SU-DHL-6 (cell line): ENCODE results near the gene KLHL29.

Source experiments
- H2AFZ ChIP-seq: fragments of 200-600 bp; sonication (generic); 2 replicates; pipeline ENCODE4 v1.6.1; 2014; ENCODE audit warnings: low read depth, mild to moderate bottlenecking, moderate library complexity, mixed read lengths, antibody characterized with exemption, low read length; ENCODE audit not compliant: severe bottlenecking
- H3F3A ChIP-seq: fragments of 200-600 bp; shearing (Covaris generic); 2 replicates; pipeline ENCODE4 v1.6.0; 2016; ENCODE audit warnings: antibody characterized with exemption, mild to moderate bottlenecking; ENCODE audit not compliant: insufficient read depth
- H3K27ac ChIP-seq: fragments of 200-600 bp; sonication (generic); 2 replicates; pipeline ENCODE4 v1.5.1; 2016; ENCODE audit warnings: low read depth, mild to moderate bottlenecking, low read length, moderate library complexity, mixed read lengths
- H3K27me3 ChIP-seq: fragments of 200-600 bp; sonication (generic), shearing (Covaris generic); 2 replicates; pipeline ENCODE4 v1.6.0; 2014; ENCODE audit warnings: mild to moderate bottlenecking, low read length
- H3K36me3 ChIP-seq: fragments of 200-600 bp; sonication (generic); 2 replicates; pipeline ENCODE4 v1.6.1; 2014; ENCODE audit warnings: mild to moderate bottlenecking, low read length, mixed read lengths
- H3K4me2 ChIP-seq: fragments of 300-600, 200-600 bp; shearing (Covaris generic), sonication (generic); 2 replicates; pipeline ENCODE4 v1.6.0; 2014; ENCODE audit warnings: low read length, low read depth, mild to moderate bottlenecking; ENCODE audit not compliant: poor library complexity, severe bottlenecking
- H3K4me3 ChIP-seq: fragments of 200-600 bp; sonication (generic); 2 replicates; pipeline ENCODE4 v1.5.1; 2014; ENCODE audit warnings: antibody characterized with exemption, low read length, mild to moderate bottlenecking, mixed read lengths; ENCODE audit not compliant: insufficient read depth, poor library complexity, severe bottlenecking
- H3K79me2 ChIP-seq: fragments of 200-600 bp; sonication (generic); 2 replicates; pipeline ENCODE4 v1.6.1; 2014; ENCODE audit warnings: mild to moderate bottlenecking, low read length, moderate library complexity; ENCODE audit not compliant: insufficient read depth
- H3K9ac ChIP-seq: fragments of 200-600 bp; sonication (generic); 2 replicates; pipeline ENCODE4 v1.7.0; 2014; ENCODE audit warnings: mild to moderate bottlenecking, low read length
- H3K9me2 ChIP-seq: fragments of 200-600 bp; sonication (generic); replicated peaks from 2 replicates; pipeline ENCODE4 v1.6.1; 2014; ENCODE audit warnings: low read length; ENCODE audit not compliant: insufficient read depth
- H3K9me3 ChIP-seq: fragments of 200-600 bp; sonication (generic); 2 replicates; pipeline ENCODE4 v1.6.1; 2014; ENCODE audit warnings: low read length, mixed read lengths; ENCODE audit not compliant: insufficient read depth
- H4K20me1 ChIP-seq: fragments of 200-600 bp; sonication (generic); 2 replicates; pipeline ENCODE4 v1.6.1; 2014; ENCODE audit warnings: low read depth, mild to moderate bottlenecking, antibody characterized with exemption, low read length, moderate library complexity, mixed read lengths
- EZH2phosphoT487 ChIP-seq: fragments of 200-600 bp; sonication (generic), shearing (Covaris generic); conservative IDR thresholded peaks from 2 replicates; pipeline ENCODE4 v1.6.1; 2018; ENCODE audit warnings: mild to moderate bottlenecking, antibody characterized with exemption, low read length, moderate library complexity, mixed read lengths
- TF ChIP-seq, protein P1 (sequence below): fragments of 200-600 bp; sonication (generic); IDR thresholded peaks from one replicate; pipeline ENCODE4 v1.5.1; 2017; ENCODE audit warnings: antibody characterized with exemption, mild to moderate bottlenecking, low read length, moderate library complexity; ENCODE audit not compliant: insufficient read depth, poor library complexity, severe bottlenecking

KLHL29 gene

DNA sequence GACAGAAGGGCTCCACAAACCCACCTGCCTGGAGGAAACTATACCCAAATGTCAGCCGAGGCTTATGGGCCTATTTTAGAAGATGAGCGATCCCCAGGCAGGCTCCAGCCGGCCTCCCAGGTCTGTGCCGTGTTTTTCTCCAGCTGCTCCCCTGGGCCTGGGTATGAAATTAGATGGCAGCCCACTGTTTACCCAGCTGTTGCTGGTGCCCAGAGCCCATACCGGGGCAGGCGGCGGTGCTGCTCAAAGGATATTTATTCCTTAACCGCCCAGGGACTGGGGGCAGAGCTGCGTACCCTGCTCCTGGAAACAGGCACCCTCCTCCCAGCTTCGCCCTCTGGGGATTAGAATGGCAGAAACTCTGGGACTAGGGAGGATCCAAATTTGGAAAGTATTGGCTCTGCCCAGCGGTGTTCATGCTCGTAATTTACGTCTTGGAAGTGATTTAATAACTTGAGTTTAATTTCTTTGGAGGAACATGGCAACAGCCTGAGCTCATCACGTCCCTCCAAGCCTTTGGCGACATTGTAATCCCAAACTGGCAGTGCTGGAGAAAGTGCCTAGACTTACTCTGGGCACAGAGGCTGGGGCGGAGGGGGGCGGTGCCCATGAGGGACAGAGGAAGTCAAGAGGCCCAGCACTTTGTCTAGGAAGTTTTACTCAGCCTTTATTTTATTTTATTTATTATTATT, 199.2 kb downstream of the KLHL29 start:
- Histone ChIP-seq H3K9ac (no peak overlapping the region), H3F3A (no peaks in the 10 kb centered on the region), H4K20me1 (no peaks in the 10 kb centered on the region), H3K9me3 (no peaks in the 10 kb centered on the region), H3K27me3 (no peaks in the 10 kb centered on the region), H3K79me2 (no peaks in the 10 kb centered on the region), H3K27ac (no peak overlapping the region), H3K36me3 (no peaks in the 10 kb centered on the region), H3K4me2 (no peak overlapping the region), H2AFZ (no peak overlapping the region), H3K4me3 (no peak overlapping the region), H3K9me2 (no peaks in the 10 kb centered on the region)
- no peak for TF ChIP-seq EZH2phosphoT487
- TF ChIP-seq, protein P1, sequence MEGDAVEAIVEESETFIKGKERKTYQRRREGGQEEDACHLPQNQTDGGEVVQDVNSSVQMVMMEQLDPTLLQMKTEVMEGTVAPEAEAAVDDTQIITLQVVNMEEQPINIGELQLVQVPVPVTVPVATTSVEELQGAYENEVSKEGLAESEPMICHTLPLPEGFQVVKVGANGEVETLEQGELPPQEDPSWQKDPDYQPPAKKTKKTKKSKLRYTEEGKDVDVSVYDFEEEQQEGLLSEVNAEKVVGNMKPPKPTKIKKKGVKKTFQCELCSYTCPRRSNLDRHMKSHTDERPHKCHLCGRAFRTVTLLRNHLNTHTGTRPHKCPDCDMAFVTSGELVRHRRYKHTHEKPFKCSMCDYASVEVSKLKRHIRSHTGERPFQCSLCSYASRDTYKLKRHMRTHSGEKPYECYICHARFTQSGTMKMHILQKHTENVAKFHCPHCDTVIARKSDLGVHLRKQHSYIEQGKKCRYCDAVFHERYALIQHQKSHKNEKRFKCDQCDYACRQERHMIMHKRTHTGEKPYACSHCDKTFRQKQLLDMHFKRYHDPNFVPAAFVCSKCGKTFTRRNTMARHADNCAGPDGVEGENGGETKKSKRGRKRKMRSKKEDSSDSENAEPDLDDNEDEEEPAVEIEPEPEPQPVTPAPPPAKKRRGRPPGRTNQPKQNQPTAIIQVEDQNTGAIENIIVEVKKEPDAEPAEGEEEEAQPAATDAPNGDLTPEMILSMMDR = no peak

DNA sequence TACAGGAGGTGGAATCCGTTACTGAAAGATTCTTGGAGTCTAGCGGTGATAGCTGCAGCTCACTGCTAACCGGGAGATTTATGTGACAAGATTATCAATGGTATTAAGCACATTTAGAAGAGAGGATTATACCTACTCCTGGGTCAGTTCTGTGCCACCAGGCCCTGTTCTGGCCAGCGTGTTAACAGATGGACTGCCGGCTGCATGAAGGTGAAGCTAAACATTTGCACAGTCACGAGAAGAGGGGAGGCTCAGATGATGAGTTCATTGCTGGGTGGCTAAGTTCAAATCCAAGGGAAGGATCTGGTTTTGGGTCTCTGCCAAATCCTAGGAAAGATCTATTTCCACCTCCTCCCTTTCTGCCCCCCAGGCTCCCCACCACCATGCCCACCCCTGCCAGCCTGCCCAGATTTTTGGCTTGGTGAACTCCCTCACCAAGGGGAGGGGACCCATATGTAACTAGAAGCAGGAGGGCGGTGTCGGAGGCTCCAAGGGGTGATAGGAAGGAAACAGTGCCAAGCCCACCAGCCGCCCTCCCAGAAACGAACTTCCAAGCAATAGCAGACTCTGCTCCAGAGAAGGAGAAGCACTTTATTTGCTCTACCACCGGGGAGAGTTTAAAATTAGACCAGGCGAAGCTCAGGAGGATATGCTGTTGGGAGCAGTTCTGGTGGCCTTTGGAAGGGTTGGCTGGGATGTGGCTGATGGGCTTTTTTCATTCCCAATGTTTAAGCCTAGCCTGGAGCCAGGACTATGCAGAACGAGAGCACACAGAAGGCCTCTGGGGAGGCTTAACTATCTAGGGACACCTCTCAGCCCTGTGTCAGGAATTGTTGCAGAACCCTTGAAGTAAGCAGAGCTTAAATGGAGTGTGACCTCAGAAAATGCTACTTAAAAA, 200.5 kb downstream of the KLHL29 start:
- H3K79me2 ChIP-seq = no peaks in the 10 kb centered on the region
- no peak overlapping the region for H2AFZ ChIP-seq
- H4K20me1 ChIP-seq = no peaks in the 10 kb centered on the region
- H3K4me2 ChIP-seq = no peak overlapping the region
- H3K4me3 ChIP-seq = no peak overlapping the region
- H3K9me3 ChIP-seq = no peaks in the 10 kb centered on the region
- no peaks in the 10 kb centered on the region for H3F3A ChIP-seq
- H3K9ac ChIP-seq = no peak overlapping the region
- no peaks in the 10 kb centered on the region for H3K36me3 ChIP-seq
- no peaks in the 10 kb centered on the region for H3K27me3 ChIP-seq
- no peak for TF ChIP-seq EZH2phosphoT487
- TF ChIP-seq, protein P1 = no peak
- H3K9me2 ChIP-seq = no peaks in the 10 kb centered on the region
- no peak overlapping the region for H3K27ac ChIP-seq

DNA sequence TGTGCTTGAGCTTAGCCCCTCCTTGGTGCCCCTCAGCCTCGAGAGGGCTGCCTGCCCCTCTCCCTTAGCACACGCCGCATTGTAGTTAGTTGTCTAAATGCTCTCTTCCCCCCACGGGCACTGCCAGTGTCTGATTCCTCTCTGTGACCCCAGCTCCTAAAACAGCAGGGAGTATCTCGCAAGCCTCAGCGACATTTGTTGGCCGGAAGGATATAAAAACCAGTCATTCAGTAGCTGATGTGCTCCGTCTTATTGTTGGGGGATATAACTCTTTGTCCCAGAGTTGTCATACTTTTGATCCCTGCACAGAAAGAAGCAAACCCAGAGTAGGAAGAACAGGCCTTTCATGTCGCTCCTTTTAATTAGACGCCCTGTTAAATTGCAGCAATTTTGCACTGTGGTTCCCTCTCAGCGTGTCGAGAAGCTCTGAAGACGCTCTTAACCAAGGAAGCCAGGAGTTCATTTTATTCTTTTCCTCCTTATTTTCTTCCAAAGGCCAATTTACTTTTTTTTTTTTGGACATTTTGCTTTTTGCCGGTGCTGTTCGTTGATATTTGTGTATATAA, 201.8 kb downstream of the KLHL29 start:
- Histone ChIP-seq H3K27me3 (no peaks in the 10 kb centered on the region), H3F3A (no peaks in the 10 kb centered on the region), H2AFZ (no peak overlapping the region), H3K27ac (no peak overlapping the region), H3K9me3 (no peaks in the 10 kb centered on the region), H3K9ac (no peak overlapping the region), H3K79me2 (no peaks in the 10 kb centered on the region), H3K4me3 (no peak overlapping the region), H4K20me1 (no peaks in the 10 kb centered on the region), H3K9me2 (no peaks in the 10 kb centered on the region), H3K4me2 (no peak overlapping the region), H3K36me3 (no peaks in the 10 kb centered on the region)
- TF ChIP-seq EZH2phosphoT487 = no peak
- TF ChIP-seq, protein P1 = no peak
